IPS-NIHi11 (cell line): ENCODE data around the gene BTG2.
A peak's percentile ranks its signal among the peaks of the same experiment; 100 is the strongest.

Experiments
- DNase-seq: peaks from one replicate; pipeline ENCODE4 v3.0.0; 2012; ENCODE audit warnings: mixed read lengths, low spot score

BTG2 gene

GRCh38 chr1:203276408-203276807, 28.9 kb upstream of the BTG2 start:
- no peak for DNase-seq

GRCh38 chr1:203276916-203277545, 28.3 kb upstream of the BTG2 start:
- DNase-seq, result no peak

GRCh38 chr1:203278082-203278884, 27.0 kb upstream of the BTG2 start:
- DNase-seq, result no peak

DNA sequence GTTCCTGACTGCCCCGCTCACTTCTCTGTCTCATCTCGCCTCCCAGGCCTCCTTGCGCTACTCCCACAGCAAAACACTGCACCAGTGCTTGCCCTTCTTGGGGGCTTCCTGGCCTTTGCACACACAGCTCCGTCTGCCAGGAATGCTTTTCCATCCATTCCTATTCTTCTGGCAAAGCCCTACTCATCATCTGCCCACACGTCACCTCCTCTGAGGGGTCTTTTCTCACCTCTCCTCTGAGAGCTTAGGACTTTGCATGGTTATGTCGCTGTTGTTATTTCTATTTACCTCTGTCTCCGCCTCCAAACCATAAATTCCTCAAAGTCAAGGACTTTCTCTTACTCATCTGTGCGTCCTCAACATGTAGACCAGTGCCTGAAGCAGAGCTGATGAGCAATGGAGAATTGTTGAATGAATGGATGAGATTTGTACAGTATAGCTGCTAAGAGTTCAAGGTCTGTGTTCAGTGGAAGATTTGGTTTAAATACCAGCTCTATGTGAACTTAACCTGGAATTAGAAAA, 26.4 kb upstream of the BTG2 start:
- no peak for DNase-seq

- no peak for DNase-seq
Observed at GRCh38 chr1:203280061-203280460, 25.3 kb upstream of the BTG2 start.

GRCh38 chr1:203281033-203281432, 24.3 kb upstream of the BTG2 start:
- no peak for DNase-seq

GRCh38 chr1:203281851-203282661, 23.3 kb upstream of the BTG2 start:
- DNase-seq, result no peak

DNA sequence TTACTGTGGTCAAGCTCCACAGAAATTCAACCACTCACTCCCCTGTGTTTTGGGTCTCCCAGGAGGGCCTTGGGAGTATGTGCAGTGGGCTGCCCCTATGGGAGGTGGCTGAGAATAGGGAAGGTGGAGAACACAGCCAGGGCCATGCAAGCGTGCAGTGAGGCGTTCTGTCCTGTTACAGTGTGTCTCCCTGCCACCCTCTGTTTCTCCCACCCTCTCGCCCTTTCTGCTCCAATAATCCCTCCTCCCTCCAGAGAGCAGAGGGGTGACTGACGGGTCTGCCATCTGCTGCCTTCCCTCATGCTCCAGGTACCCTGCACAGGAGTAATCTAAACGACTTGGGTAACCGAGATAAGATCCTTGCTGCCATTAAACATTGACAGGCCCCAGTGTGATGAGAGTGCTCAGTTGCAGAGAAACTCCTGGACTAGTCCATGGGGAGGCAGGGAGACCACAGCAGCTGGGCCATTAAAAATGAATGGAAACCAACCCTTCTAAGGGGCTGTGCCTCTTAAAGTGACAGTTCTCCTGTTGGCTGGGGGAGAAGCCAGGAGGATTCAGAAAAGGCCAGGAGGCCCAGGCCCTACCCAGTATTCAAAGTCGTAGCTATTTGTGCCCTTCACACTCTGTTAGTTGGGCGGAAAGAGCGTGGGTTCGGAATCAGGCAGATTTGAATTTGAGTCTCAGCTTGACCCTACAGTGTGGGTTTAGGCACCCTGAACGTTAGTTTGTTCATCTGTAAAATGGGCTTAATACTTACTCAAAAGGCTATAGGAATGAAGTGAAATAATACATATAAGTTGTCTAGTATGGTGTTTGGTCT, 22.4 kb upstream of the BTG2 start:
- DNase-seq, result no peak

DNA sequence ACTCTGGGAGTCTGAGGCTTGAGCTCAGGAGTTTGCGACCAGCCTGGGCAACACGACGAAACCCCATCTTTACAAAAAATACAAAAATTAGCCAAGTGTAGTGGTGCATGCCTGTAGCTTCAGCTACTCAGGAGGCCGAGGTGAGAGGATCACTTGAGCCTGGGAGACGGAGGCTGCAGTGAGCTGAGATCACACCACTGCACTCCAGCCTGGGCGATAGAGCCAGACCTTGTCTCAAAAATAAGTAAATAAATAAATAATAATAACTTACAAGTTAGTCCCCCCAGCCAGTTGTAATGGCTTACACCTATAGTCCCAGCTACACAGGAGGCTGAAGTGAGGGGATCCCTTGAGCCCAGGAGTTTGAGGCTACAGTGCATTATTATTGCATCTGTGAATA, 21.7 kb upstream of the BTG2 start:
- DNase-seq, result no peak

GRCh38 chr1:203284411-203285123, 20.8 kb upstream of the BTG2 start:
- DNase-seq, result no peak

DNA sequence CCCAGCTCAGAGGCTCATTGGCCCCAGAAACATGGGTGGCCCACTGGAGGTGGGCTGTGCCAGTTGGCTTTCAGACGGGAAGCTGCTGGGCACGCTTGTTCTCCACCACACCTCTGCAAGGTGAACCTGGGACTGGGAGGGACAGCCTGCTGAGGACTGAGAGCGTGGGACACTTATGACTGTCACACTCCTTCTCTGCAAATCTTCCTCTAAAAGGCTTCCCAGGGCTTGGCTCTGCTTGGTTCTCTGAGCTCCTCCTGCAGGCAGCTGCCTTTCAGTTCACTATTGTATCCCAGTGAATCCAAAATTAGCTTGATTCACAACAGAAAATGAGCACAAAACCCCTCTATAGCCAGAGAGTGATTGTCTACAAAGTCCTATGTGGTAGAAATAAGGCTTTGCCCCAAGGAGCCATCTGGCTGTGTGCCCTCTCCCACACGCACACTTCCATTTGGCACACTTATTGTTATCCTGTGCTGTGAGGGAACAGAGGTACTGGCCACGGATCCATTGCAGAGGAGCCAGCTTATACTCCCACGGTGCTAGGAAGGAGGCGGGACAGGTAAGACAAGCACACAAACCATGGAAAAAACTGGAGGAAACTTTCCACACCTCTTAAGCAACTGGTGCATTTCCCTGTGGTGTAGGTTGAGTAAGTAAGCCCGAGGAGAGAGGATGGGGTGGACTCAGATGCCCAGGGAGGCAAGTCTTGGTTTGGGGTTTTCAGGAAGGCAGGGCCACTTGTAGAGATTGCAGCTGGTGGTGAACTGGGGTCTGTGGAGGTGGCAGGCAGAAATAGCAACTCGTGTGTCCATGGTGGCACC, 18.9 kb upstream of the BTG2 start:
- no peak for DNase-seq

- DNase-seq, result no peak
Observed at GRCh38 chr1:203287109-203287893, 18.0 kb upstream of the BTG2 start.

DNA sequence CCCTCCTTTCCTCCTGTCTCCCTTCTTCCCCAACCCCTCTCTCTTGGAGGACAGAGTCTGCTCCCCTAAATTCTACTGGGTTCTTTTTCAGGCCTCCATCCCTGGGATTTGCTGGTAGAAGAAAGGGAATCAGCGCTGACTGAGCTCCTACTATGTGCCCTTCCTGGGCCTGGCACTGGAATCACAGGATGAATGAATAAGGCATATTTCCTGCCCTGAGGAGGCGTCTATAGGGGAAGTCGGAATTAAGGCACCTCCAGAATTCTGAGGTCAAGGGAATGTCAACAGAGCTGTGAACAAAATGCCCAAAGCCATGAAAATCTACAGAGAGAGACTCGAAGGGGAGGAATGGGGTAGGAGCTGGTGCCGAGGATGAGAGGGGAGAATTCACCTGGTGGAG, 17.4 kb upstream of the BTG2 start:
- no peak for DNase-seq

- DNase-seq, result no peak
Observed at GRCh38 chr1:203288400-203288799, 16.9 kb upstream of the BTG2 start.

- DNase-seq, result no peak
Observed at GRCh38 chr1:203289281-203289981, 15.9 kb upstream of the BTG2 start.

DNA sequence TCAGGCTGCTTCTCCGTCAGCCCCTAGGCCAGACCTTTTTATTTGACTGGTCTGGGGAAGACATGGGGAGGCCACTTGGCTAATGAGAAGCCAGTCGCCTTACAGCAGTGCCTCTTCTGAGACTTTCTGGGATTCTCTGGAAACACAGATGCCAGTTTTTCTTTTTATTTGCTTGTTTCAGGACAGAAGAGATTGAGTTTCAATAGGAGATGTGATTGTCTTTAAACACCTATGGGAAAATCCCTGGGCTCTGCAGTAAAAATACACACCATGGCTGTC, 15.4 kb upstream of the BTG2 start:
- no peak for DNase-seq

- peak; percentile 94 for DNase-seq
Observed at GRCh38 chr1:203290261-203291089, 14.8 kb upstream of the BTG2 start.
